GM20431 (cell line): ENCODE measurements around the gene LMBR1.
"Not testable (repeated sequence)": the region's sequence is repeated elsewhere in the genome, so short reads cannot be mapped to it uniquely, and the experiment has no call there.

ENCODE experiments used
- in situ Hi-C: fragments of 300-500 bp; cut with MseI, MboI; formaldehyde crosslinking; loops from one replicate; pipeline ENCODE4 v1.15.0; 2020; ENCODE audit warnings: low sequenced_read_pairs; ENCODE audit not compliant: unreplicated experiment

Gene LMBR1, protein sequence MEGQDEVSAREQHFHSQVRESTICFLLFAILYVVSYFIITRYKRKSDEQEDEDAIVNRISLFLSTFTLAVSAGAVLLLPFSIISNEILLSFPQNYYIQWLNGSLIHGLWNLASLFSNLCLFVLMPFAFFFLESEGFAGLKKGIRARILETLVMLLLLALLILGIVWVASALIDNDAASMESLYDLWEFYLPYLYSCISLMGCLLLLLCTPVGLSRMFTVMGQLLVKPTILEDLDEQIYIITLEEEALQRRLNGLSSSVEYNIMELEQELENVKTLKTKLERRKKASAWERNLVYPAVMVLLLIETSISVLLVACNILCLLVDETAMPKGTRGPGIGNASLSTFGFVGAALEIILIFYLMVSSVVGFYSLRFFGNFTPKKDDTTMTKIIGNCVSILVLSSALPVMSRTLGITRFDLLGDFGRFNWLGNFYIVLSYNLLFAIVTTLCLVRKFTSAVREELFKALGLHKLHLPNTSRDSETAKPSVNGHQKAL

DNA sequence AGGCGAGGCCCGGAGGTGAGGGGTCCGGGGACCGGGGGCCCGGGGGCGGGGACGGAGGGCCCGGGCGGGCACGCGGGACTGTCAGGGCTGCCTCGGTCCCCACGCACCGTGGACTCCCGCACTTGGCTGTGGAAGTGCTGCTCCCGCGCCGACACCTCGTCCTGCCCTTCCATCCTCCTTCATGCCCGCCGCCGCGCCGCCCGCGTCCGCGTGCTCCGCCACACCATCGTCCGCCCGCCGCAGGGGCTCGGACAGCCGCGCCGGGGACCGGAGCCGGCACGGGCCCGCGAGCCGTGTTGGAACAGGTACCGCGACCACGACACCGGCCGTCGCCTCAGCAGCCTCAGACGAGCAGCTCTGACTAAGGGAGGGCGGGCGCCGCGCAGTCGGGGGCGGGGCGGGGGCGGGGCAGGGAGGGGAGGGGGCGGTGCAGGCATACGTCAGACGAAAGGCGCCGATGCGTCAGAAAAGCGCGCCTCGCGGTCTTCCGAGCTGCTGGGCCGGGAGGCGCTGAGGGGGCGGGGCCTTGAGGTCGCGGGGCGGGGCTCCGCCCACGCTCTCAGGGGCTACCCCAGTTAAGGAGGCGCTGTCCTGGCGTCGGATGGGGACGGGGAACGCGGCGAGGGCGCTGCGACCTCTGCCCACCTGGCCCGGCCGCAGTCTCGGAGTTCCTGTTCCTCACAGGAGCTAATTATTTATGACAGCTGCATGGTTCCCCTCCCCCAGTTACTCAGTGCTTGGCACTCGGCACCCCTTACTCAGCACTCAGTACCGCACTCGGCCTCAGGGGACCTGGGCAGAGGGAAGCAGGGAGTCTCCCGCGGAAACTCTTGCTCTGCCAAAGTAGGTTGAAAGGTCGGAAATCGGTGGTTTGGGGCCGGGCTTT is at the start of gene LMBR1:
LMBR1 (minus strand) TSS at position 363 of the 886 bp plus-strand sequence; CDS start at position 173, 190 bp downstream.
- in situ Hi-C loops: no loop called here

DNA sequence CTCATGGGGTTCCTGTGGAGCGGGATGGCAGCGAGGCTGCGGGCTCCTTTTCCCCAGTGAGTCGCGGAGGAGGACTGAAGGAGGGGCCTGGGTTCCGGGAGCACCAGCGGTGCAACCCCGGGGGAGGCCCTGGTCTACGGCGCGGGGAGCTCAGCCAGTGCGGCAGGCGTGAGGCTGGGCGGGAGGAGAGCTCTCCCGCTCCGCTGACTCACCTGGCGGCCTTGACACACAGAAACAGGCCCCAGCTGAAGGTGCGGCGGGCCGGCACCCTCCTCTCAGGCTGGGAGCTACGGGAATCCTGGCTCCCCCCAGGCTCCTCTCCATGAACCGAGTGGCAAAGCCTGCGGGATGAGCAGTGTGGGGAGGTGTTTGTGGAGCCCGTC is 49.7 kb upstream of the LMBR1 start:
- in situ Hi-C loops: no loop called here

DNA sequence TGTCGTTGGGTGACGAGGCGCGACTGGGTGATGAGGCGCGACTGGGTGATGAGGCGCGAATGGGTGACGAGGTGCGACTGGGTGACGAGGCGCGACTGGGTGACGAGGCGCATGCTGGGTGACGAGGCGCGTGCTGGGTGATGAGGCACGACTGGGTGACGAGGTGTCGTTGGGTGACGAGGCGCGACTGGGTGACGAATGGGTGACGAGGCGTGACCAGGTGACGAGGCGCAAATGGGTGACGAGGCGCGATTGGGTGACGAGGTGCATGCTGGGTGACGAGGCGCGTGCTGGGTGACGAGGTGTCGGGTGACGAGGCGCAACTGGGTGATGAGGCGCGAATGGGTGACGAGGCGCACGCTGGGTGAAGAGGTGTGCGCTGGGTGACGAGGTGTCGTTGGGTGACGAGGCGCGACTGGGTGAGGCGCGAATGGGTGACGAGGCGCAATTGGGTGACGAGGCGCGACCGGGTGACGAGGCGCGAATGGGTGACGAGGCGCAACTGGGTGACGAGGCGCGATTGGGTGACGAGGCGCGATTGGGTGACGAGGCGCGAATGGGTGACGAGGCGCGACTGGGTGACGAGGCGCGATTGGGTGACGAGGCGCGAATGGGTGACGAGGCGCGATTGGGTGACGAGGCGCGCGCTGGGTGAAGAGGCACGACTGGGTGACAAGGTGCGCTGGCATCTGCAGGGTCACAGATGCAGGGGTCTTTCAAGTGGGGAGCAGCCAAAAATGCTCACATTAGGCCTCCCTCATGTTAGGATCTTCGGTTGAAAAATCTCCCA is 48.6 kb upstream of the LMBR1 start:
- in situ Hi-C loops: no loop called here

DNA sequence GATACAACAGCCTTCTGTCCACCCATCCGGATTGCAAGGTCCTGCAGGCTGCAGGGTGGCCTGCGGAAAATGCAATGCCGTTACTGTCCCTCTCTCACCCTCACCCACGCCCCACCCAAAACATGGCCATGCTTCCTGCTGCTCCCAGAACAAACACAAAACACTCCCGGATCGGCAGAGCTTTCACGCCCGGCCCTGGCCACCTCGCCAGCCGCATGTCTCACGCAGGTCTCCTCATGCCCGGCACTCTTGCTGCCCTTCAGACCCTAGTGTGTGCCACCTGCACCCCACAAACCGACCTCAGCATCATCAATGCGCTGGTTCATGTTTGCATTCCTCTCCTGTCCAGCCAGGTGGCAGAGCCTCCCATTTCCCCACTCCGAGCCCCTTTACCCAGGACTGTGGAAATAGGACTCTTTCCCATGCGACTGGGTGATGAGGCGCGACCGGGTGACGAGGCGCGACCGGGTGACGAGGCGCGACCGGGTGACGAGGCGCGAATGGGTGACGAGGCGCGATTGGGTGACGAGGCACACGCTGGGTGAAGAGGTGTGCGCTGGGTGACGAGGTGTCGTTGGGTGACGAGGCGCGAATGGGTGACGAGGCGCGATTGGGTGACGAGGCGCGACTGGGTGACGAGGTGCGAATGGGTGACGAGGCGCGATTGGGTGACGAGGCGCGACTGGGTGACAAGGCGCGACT is 47.6 kb upstream of the LMBR1 start:
- in situ Hi-C loops: no loop called here

DNA sequence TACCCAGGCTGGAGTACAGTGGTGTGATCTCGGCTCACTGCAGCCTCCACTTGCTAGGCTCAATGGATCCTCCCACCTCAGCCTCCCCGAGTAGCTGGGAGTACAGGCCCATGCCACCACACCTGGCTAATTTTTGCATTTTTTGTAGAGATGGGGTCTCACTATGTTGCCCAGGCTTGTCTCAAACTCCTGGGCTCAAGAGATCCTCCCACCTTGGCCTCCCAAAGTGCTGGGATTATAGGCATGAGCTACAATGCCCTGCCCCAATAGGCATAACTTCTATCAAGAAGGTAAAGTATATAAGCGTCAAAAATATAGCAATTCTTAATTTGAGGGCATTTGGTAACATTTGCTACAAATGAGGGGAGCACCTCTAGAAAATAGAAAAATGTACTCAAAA is 43.8 kb upstream of the LMBR1 start:
- in situ Hi-C loops: not testable (repeated sequence)

DNA sequence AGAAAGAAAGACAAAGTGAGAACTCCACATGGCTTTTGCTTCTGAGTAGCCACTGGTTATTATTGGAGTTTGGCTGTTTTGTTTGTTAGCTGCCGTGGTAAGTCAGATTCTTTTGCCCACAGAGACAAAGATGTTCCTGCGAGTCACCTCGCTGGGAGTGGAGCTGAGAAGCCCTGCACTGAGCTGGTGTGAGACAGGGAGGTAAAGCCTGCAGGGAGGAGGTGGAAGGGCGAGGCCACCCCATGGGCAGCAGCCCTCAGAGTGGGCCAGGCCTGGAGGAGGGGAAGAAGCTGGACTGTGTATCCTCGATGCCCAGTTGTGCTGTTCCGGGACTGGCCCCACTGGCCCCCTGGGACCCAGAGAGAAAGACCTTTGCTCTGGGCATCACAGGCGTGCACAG is 42.3 kb upstream of the LMBR1 start:
- in situ Hi-C loops: no loop called here

DNA sequence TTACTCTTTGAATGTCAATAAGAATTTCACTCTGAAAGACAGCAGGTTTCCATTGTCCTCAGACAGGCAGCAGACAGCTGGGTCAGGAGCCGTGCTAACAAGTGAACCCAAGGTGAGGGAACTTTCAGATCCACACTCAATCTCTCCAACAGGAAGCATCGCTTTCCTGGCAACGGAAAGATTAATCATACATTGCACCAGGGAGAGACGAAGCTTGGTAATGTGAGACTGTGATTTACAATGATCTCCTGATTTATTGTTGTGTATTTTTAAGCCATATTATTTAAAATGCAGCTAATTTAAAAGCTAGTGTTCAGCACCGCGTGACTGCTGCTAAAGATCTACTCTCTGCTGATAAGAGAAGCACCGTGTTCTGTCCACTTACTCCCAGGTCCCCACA is 39.0 kb upstream of the LMBR1 start:
- in situ Hi-C loops: no loop called here

DNA sequence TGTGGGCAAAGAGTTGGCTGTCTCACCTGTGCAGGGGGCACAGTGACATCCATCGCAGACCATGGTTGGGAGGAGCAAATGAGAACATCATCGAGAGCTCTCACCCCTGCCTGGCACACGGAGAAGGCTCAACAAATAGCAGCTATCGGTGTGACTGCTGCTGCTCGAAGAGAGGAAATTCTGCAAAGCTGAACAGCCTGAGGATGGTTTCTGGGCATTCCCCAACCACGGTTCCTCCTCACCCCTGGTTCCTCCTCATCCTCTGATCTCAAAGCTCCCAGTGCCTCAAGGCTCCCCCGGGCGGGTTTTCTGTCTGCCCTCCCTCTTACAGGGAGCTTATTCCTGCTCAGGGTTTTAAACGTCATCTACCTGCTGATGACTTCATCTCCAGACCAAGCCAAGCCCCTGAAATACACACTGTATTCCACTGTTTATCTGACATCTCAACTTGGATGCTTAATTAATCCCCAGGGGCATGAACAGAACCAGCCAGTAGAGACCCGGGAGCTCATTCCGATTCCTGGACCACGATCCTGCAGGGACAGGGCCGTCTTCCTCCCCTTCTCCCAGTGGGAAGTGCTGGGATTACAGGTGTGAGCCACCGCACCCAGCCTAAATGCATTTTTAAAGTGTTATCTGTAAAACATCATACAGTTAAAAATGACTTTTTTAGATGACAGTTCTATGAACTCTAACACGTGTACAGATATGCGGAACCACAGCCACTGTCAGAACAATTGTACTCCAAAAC is 37.0 kb upstream of the LMBR1 start:
- in situ Hi-C loops: no loop called here

DNA sequence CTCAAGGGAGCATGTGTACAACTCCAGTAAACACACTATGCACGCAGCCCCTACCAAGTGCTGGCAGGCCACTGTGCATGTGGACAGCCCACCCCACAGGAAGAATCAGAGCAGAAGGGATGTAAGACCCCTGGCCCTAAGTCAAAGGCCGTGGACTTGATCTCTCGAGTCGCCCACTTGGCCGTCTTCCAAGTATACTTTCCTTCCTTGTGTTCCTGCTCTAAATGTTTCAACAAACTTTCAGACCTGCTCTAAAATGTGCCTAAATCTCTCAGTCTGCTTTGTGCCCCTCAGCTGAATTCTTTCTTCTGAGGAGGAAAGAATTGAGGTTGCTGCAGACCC is 35.4 kb upstream of the LMBR1 start:
- in situ Hi-C loops: no loop called here

DNA sequence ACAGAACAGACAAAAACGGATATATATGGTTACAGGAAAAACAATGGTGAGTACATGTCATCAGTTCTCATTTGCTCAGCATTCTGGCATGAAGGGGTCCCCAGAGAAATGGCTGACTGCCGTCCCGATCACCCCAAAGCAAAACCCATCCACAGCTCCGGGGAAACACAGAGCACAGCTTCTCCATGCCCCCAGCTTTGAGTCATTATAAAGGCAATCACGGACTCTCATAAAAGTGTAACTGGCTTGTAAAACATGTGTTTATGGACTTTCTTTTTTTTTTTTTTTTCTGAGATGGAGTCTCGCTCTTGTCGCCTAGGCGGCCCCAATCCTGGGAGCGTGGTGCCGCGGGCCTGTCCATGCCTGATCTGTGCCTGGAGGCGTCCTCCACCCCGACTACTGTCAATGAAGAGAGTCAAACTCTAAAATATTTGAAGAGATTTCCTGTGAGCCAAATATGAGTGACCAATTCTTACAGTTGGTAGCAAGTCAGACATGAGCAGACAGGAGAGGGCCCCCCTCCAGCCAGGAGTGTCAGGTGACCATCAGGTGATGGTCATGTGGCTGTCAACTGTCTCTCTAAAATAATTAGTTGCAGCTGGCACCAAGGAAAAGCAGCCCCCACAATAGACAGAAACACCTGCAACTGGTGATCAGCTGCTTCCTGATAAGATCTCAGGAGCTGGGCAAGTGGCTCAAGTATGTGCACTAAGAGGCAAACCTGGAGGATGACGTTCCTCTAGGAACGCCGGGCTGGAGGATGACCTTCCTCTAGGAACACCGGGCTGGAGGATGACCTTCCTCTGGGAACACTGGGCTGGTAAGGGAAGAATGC is 34.8 kb upstream of the LMBR1 start:
- in situ Hi-C loops: no loop called here

DNA sequence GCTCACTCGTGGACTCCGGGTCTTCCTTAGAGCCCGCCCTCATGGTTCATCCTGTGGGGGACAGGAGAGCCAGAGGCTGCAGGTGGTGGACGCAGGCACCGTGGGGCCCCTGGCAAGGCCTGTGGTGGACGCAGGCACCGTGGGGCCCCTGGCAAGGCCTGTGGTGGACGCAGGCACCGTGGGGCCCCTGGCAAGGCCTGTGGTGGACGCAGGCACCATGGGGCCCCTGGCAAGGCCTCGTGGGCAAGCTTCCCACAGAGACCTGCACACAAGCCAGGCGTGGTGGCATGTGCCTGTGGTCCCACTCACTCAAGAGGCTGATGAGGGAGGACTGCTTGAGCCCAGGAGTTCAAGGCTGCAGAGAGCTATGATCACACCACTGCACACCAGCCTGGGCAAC is 32.8 kb upstream of the LMBR1 start:
- in situ Hi-C loops: not testable (repeated sequence)

DNA sequence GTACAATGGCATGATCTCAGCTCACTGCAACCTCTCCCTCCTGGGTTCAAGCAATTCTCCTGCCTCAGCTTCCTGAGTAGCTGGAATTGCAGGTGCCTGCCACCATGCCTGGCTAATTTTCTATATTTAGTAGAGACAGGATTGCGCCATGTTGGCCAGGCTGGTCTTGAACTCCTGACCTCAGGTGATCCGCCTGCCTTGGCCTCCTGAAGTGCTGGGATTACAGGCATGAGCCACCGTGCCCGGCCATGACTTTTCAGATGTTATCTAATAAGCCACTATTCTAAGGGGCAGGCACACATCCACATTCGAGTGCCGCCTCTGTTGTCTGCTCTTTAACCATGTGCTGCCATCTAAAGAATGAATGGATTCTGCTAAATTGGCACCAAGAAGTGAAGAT is 29.3 kb upstream of the LMBR1 start:
- in situ Hi-C loops: not testable (repeated sequence)

DNA sequence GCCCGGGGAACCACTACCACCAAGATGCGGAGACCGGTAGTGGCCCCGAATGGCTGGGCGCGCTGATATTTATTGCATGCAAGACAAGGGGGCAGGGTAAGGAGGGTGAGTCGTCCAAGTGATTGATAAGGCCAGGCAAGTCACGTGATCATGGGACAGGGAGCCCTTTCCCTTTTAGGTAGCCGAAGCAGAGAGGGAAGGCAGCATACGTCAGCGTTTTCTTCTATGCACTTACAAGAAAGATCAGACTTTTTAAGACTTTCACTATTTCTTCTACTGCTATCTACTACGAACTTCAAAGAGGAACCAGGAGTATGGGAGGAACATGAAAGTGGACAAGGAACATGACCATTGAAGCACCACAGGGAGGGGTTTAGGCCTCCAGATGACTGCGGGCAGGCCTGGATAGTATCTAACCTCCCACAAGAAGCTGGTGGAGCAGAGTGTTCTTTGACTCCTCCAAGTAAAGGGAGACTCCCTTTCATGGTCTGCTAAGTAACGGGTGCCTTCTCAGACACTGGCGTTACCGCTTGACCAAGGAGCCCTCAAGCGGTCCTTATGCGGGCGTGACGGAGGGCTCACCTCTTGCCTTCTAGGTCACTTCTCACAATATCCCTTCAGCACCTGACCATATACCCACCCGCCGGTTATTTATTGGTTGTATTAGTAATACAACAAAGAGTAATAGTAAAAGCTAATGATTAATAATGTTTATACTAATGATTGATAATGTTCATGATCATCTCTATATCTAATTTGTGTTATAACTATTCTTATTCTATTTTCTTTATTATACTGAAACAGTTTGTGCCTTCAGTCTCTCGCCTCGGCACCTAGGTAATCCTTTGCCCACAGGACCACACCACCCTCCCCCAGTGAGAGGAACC is 27.7 kb upstream of the LMBR1 start:
- in situ Hi-C loops: not testable (repeated sequence)

DNA sequence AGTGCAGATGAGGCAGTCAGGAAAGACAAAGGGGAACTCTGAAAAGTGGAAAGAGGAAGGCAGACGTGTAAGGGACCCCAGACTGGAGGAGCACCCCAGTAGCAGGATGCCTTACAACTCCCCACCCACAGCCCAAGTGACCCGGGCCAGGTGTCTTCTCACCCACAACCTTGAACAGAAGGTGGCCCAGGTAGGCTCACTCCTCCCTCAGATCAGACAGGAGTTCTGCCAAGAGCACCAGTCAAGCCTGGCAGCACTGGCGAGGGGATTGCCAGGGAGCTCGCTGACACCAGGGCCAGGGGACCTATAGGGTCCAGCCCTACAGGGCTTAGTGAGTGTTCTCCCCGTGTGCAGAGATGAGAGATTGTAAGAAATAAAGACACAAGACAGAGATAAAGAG is 27.1 kb upstream of the LMBR1 start:
- in situ Hi-C loops: no loop called here

DNA sequence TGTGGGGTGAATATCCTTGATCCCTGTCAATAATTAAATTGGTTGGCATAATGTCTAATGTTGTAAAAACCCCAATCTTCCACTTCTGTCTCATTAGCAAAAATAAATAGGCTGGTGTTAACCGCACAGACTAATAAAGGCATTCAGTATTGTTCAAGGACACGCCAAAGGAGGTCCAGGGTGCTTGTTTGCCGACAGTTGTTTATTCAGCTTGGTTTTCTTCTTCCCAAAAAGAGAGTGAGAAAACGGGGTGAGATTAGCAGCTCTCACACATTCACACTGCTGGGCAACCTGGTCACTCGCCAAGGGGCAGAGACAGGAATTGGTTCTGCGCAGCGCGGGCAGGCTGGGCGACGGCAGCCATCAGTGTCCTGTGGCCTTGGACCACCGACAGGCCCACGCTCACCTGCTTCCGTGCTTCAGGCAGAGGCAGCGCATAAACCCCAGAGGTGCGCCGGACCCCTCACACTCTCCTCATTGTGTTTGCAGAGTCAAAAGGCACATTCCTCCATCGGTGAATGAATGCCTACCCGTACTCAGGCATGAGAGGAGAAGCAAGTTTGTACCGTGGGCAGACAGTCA is 26.2 kb upstream of the LMBR1 start:
- in situ Hi-C loops: no loop called here

DNA sequence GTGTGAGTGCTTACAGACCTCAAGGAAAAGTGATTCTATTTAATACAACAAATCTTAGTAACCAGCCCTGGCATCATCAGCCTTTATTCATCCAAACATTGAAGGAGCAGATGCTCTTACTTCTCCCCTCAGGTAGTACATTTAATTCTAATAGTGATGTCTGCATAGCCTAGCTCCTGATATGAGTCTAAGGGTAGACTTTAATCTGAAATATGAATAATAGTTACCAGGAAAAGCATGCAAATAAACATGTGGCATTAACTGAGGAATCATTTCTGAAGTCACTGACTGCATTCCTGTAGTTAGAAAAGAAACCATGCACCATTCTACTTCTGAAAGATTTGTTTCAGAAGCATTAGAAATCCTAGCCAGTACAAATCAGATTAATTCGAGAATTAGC is 25.7 kb upstream of the LMBR1 start:
- in situ Hi-C loops: no loop called here
